IPS-18a (cell line): ENCODE data around the gene FAM20A.
"Not testable (repeated sequence)": the region's sequence is repeated elsewhere in the genome, so short reads cannot be mapped to it uniquely, and the experiment has no call there.

Experiments
- H3K27ac ChIP-seq: one replicate; pipeline ENCODE4 v1.5.1; 2013; ENCODE audit warnings: low read length
- H3K27me3 ChIP-seq: one replicate; pipeline ENCODE4 v1.6.1; 2013; ENCODE audit warnings: mild to moderate bottlenecking, low read length; ENCODE audit not compliant: control insufficient read depth, insufficient read depth
- H3K36me3 ChIP-seq: one replicate; pipeline ENCODE4 v1.6.1; 2013; ENCODE audit warnings: low read depth, low read length; ENCODE audit not compliant: control insufficient read depth
- H3K4me1 ChIP-seq: one replicate; pipeline ENCODE4 v1.6.1; 2013; ENCODE audit warnings: low read depth, low read length; ENCODE audit not compliant: control insufficient read depth
- H3K4me3 ChIP-seq: one replicate; pipeline ENCODE4 v1.5.1; 2013; ENCODE audit warnings: low read length
- H3K9ac ChIP-seq: one replicate; pipeline ENCODE4 v1.6.1; 2013; ENCODE audit warnings: mild to moderate bottlenecking, low read length, moderate library complexity
- H3K9me3 ChIP-seq: one replicate; pipeline ENCODE4 v1.6.1; 2013; ENCODE audit warnings: low read depth, low read length; ENCODE audit not compliant: control insufficient read depth

The FAM20A gene

GRCh38 chr17:68584581-68585303 lies 16.4 kb downstream of the FAM20A start:
- Histone ChIP-seq H3K9ac (no peak overlapping the region), H3K4me1 (no peaks in the 10 kb centered on the region), H3K27ac (no peak overlapping the region), H3K9me3 (no peaks in the 10 kb centered on the region), H3K4me3 (no peak overlapping the region), H3K36me3 (no peaks in the 10 kb centered on the region), H3K27me3 (no peaks in the 10 kb centered on the region)

- not testable (repeated sequence) for H3K36me3 ChIP-seq, H3K27me3 ChIP-seq, H3K4me3 ChIP-seq, H3K4me1 ChIP-seq, H3K27ac ChIP-seq, H3K9ac ChIP-seq, H3K9me3 ChIP-seq
These were observed 18.3 kb downstream of the FAM20A start for GRCh38 chr17:68582867-68583266.

- Histone ChIP-seq H3K9me3 (no peaks in the 10 kb centered on the region), H3K36me3 (no peaks in the 10 kb centered on the region), H3K27me3 (no peaks in the 10 kb centered on the region), H3K27ac (no peak overlapping the region), H3K4me1 (no peaks in the 10 kb centered on the region), H3K4me3 (no peak overlapping the region), H3K9ac (no peak overlapping the region)
These were observed 19.1 kb downstream of the FAM20A start for GRCh38 chr17:68581863-68582645.

- no peaks in the 10 kb centered on the region for H3K9me3 ChIP-seq
- H3K4me3 ChIP-seq = no peak overlapping the region
- H3K4me1 ChIP-seq = no peaks in the 10 kb centered on the region
- no peak overlapping the region for H3K9ac ChIP-seq
- H3K27ac ChIP-seq = no peak overlapping the region
- no peaks in the 10 kb centered on the region for H3K36me3 ChIP-seq
- no peaks in the 10 kb centered on the region for H3K27me3 ChIP-seq
These were observed 20.9 kb downstream of the FAM20A start for GRCh38 chr17:68580236-68580770.

GRCh38 chr17:68579194-68579927 lies 21.8 kb downstream of the FAM20A start:
- Histone ChIP-seq H3K27me3 (no peaks in the 10 kb centered on the region), H3K9me3 (no peaks in the 10 kb centered on the region), H3K4me1 (no peaks in the 10 kb centered on the region), H3K27ac (no peak overlapping the region), H3K4me3 (no peak overlapping the region), H3K9ac (no peak overlapping the region), H3K36me3 (no peaks in the 10 kb centered on the region)

- no peak overlapping the region for H3K4me3 ChIP-seq
- H3K27me3 ChIP-seq = no peaks in the 10 kb centered on the region
- no peaks in the 10 kb centered on the region for H3K4me1 ChIP-seq
- H3K9me3 ChIP-seq = no peaks in the 10 kb centered on the region
- no peak overlapping the region for H3K27ac ChIP-seq
- no peak overlapping the region for H3K9ac ChIP-seq
- H3K36me3 ChIP-seq = no peaks in the 10 kb centered on the region
These were observed 22.9 kb downstream of the FAM20A start for GRCh38 chr17:68578236-68578635.

GRCh38 chr17:68577497-68577821 lies 23.7 kb downstream of the FAM20A start:
- Histone ChIP-seq H3K27me3 (no peaks in the 10 kb centered on the region), H3K27ac (no peak overlapping the region), H3K4me1 (no peaks in the 10 kb centered on the region), H3K9ac (no peak overlapping the region), H3K4me3 (no peak overlapping the region), H3K9me3 (no peaks in the 10 kb centered on the region), H3K36me3 (no peaks in the 10 kb centered on the region)

GRCh38 chr17:68576811-68577496 lies 24.2 kb downstream of the FAM20A start:
- Histone ChIP-seq H3K36me3 (no peaks in the 10 kb centered on the region), H3K4me3 (no peak overlapping the region), H3K9ac (no peak overlapping the region), H3K9me3 (no peaks in the 10 kb centered on the region), H3K4me1 (no peaks in the 10 kb centered on the region), H3K27ac (no peak overlapping the region), H3K27me3 (no peaks in the 10 kb centered on the region)

- no peak overlapping the region for H3K27ac ChIP-seq
These were observed 25.0 kb downstream of the FAM20A start for GRCh38 chr17:68576137-68576536.

GRCh38 chr17:68573338-68573737 lies 27.8 kb downstream of the FAM20A start:
- Histone ChIP-seq H3K36me3 (no peaks in the 10 kb centered on the region), H3K27me3 (no peaks in the 10 kb centered on the region), H3K4me1 (no peaks in the 10 kb centered on the region), H3K27ac (no peak overlapping the region), H3K4me3 (no peak overlapping the region), H3K9ac (no peak overlapping the region), H3K9me3 (no peaks in the 10 kb centered on the region)

More at GRCh38 chr17:68576137-68576536, 25.0 kb downstream of the FAM20A start:
- Histone ChIP-seq H3K27me3 (no peaks in the 10 kb centered on the region), H3K4me3 (no peak overlapping the region), H3K36me3 (no peaks in the 10 kb centered on the region), H3K9ac (no peak overlapping the region), H3K9me3 (no peaks in the 10 kb centered on the region), H3K4me1 (no peaks in the 10 kb centered on the region)
